Esophagus muscularis mucosa (tissue), 4 donors: ENCODE results near the gene SASH1. TPM values are rescaled to one million over a fixed set of nuclear protein-coding genes. Genes with fewer than 3 reads are reported as not detected.

Experiments used
- DNase-seq: peaks from one replicate; pipeline ENCODE4 v3.0.0-alpha.2; 2017; ENCODE audit errors: extremely low spot score
- H3K27ac ChIP-seq, 4 donors: fragments of 200-600 bp; sonication (generic); replicated peaks in 1 of 4; 1 replicate in 3 of 4; 2 replicates in 1 of 4; pipeline ENCODE4 v1.5.1; 2016 to 2019; ENCODE audit warnings: mild to moderate bottlenecking in 1 of 4
- H3K27me3 ChIP-seq, 4 donors: fragments of 200-600 bp; sonication (generic); one replicate each; pipeline versions ENCODE4 v1.5.1 to v1.6.0; 2016 to 2019
- H3K36me3 ChIP-seq, 4 donors: fragments of 200-600 bp; sonication (generic); one replicate each; pipeline ENCODE4 v1.5.1; 2016 to 2019
- H3K4me1 ChIP-seq, 4 donors: fragments of 200-600 bp; sonication (generic); one replicate each; pipeline ENCODE4 v1.5.1; 2016 to 2019
- H3K4me3 ChIP-seq, 4 donors: fragments of 200-600 bp; sonication (generic); 1 replicate in 2 of 4; 2 replicates in 2 of 4; pipeline ENCODE4 v1.5.1; 2016 to 2019; ENCODE audit warnings: mild to moderate bottlenecking in 4 of 4, moderate library complexity in 1 of 4
- H3K9me3 ChIP-seq, 4 donors: fragments of 200-600 bp; sonication (generic); 1 replicate in 3 of 4; 2 replicates in 1 of 4; pipeline ENCODE4 v1.5.1; 2016 to 2019
- CTCF ChIP-seq, 3 experiments: fragments of 200-600 bp in 2 of 3; fragments of 450-650 bp in 1 of 3; sonication (generic) in 2 of 3; IDR thresholded peaks; one replicate each; pipeline ENCODE4 v1.5.1; 2017 to 2019; ENCODE audit warnings: antibody characterized with exemption in 3 of 3, mild to moderate bottlenecking in 2 of 3, moderate library complexity in 1 of 3
- EP300 ChIP-seq: sonication (generic); formaldehyde crosslinking; IDR thresholded peaks from one replicate; pipeline ENCODE4 v1.6.1; 2017; ENCODE audit warnings: antibody characterized with exemption
- POLR2A ChIP-seq: fragments of 450-650 bp; IDR thresholded peaks from one replicate; pipeline ENCODE4 v1.6.1; 2017; ENCODE audit warnings: antibody characterized with exemption, moderate library complexity, mild to moderate bottlenecking, low read depth
- POLR2AphosphoS5 ChIP-seq, 2 donors: sonication (generic); formaldehyde crosslinking; IDR thresholded peaks; one replicate each; pipeline ENCODE4 v1.6.1; 2017; ENCODE audit warnings: antibody characterized with exemption in 2 of 2
- WGBS: methylation state at CpG from one replicate; pipeline ENCODE4 v1.1.5; 2018; 5-methylcytosine and 5-hydroxymethylcytosine counted together
- intact Hi-C: fragments of 100-400 bp; cut with DNase I; formaldehyde crosslinking; loops from one replicate; pipeline ENCODE4 v1.15.1; 2023
- total RNA-seq, 4 donors: library from RNA; depleted of rRNA; stranded (reverse); fragments of >200 nt; gene quantifications; one replicate each; pipeline versions ENCODE4 v1.1.0 to v1.2.1, GENCODE V29; 2016

SASH1 gene
- total RNA-seq, 4 donors from 2014 or later, result 56.5 to 86.6 (median 70.3) TPM

DNA sequence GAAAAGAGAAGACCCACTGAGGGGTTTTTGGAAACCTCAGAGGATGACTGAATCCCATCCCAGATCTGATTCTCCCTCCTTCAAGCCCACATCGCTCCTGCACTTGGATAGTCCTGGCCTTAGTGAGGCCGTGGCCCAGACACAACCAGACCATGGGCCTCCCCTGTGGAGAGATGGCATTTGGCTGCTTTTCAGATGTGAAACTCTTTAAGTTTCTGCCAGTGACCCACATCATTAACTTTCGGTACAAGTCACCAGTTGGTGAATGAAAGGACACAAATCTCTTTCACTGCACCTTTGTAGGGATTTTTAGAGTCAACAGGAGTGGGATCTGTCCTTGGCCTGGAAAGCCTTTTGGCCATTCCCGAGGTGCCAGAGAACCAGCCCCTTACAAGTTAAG, 116.6 kb downstream of the SASH1 start:
- H3K4me1 ChIP-seq, result peaks cover 23 to 41% (median 39%) of the 10 kb centered on the region in 4 donors
- intact Hi-C loops, result no loop called here
- no peaks in the 10 kb centered on the region for H3K36me3 ChIP-seq
- 96% methylated on average over 4 of the region's 4 CpGs for WGBS
- no peak overlapping the region for H3K27ac ChIP-seq
- H3K4me3 ChIP-seq, result no peak overlapping the region
- TF ChIP-seq EP300, result no peak
- no peak for TF ChIP-seq POLR2AphosphoS5 (IDR thresholded peaks at IDR 0.05)
- no peak for TF ChIP-seq POLR2A
- no peak for TF ChIP-seq CTCF (IDR thresholded peaks at IDR 0.05)
- DNase-seq, result no peak
- H3K9me3 ChIP-seq, result no peaks in the 10 kb centered on the region
- no peaks in the 10 kb centered on the region for H3K27me3 ChIP-seq

DNA sequence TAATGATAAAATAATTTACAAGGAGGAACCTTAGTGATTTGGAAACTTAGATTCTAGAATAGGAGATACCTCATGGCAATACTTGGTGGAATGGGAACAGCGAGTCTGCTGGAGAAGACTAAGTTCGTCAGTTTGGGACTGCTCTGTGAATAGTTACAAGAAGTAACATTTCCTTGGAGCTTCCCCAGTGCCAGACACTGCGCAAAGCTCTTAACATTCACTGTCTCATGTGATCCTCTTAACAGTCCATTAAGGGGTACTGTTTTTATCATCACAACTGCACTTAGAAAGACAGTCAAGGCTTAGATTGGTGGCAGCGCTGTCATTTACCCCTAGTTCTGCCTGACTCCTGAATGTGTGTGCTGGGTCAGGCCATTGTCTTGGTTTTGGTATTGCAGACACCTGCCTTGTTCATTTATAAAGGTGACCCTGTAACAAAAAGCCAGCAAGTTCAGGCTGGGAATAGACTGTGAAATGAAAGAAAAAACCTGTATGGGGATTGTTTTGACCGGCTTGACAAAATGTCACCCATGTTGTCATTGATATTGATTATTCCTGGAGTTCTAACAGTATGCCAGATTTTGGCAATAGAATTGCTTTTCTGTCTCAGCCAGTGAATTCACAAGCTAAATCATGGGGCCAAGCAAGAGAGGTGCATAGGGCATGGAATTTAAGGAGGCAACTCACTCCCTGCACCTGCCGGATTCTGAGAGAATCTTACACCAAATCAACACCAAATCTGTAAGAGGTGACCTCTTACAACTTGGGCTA, 118.4 kb downstream of the SASH1 start:
- no peaks in the 10 kb centered on the region for H3K36me3 ChIP-seq
- no peaks in the 10 kb centered on the region for H3K27me3 ChIP-seq
- peak overlapping the region in 2 of 4 donors; percentile 15 to 35 for H3K27ac ChIP-seq
- no peak overlapping the region for H3K4me3 ChIP-seq
- peaks cover 30 to 49% (median 48%) of the 10 kb centered on the region in 4 donors for H3K4me1 ChIP-seq
- TF ChIP-seq POLR2AphosphoS5 (IDR thresholded peaks at IDR 0.05) (no peak), CTCF (IDR thresholded peaks at IDR 0.05) (no peak), EP300 (no peak), POLR2A (no peak)
- WGBS, result 98% methylated on average over 5 of the region's 6 CpGs
- H3K9me3 ChIP-seq, result no peaks in the 10 kb centered on the region
- intact Hi-C loops, result loop anchor here (5.0 to 10.0 kb wide), 4 partner anchors 119 to 956 kb away; partner anchors contain the start of genes SAMD5 and SASH1
- DNase-seq, result no peak

DNA sequence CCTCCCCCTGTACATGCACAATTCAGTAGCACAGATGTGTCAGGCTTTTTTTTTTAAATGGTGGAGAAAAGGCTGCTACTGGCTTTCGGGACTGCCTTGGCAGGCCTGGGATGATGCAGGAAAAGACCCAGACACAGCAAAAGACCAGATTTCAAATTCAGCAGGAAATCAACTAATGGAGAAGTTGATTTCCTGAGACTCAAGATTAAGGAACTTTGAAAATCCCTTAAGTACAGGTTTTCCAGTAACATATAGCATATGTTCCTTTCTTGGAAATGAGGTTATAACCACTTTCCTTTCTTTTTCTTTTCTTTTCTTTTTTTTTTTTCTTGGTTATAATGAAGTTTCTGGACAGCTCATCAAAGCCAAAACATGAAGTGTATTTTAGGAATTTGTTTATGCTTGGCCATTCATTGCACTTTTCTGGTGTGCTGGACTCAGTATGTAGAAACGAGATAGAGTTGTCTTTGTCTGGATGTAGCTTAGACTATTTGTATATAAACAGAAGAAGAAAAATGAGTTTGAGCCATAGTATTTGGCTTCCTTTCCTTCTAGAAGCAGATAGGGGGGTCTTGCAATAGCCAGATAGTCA, 119.4 kb downstream of the SASH1 start:
- 21% methylated on average over 2 of the region's 2 CpGs for WGBS

DNA sequence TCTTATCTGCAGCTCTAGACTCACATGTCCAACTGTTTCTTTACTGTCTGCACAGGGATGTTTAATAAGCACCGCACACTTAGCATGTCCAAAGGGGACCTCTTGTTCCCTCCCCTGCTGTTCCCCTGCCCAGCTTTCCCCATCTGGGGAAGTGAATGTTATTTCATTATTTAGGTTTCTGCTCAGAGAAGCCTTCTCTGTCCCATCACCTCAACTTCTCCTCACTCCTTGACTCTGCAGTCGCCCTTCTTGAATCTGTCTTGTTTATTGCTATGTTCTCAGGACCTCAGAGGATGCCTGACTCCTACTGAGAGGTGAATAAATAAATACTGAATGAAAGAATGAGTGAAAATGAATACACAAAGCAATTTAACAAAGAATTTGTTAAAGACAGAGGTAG, 121.0 kb downstream of the SASH1 start:
- WGBS, result 95% methylated on average over 2 of the region's 2 CpGs
- no peaks in the 10 kb centered on the region for H3K9me3 ChIP-seq
- no peak overlapping the region for H3K4me3 ChIP-seq
- intact Hi-C loops, result loop anchor here (2.0 to 10.0 kb wide), 5 partner anchors 121 to 959 kb away; partner anchors contain the start of genes SAMD5 and SASH1
- no peak overlapping the region for H3K27ac ChIP-seq
- H3K4me1 ChIP-seq, result peaks cover 32 to 56% (median 53%) of the 10 kb centered on the region in 4 donors
- TF ChIP-seq CTCF (IDR thresholded peaks at IDR 0.05), result no peak
- H3K27me3 ChIP-seq, result no peaks in the 10 kb centered on the region
- H3K36me3 ChIP-seq, result no peaks in the 10 kb centered on the region
- no peak for DNase-seq

More for the DNA sequence above, 119.4 kb downstream of the SASH1 start:
- Histone ChIP-seq H3K36me3 (no peaks in the 10 kb centered on the region), H3K4me1 (peaks cover 32 to 56% (median 53%) of the 10 kb centered on the region in 4 donors), H3K27ac (peak overlapping the region in 3 of 4 donors; percentile 1 to 35 (median 8)), H3K9me3 (no peaks in the 10 kb centered on the region), H3K4me3 (no peak overlapping the region), H3K27me3 (no peaks in the 10 kb centered on the region)
- intact Hi-C loops, result loop anchor here (5.0 to 10.0 kb wide), 4 partner anchors 120 to 957 kb away; partner anchors contain the start of genes SAMD5 and SASH1
- TF ChIP-seq POLR2AphosphoS5 (IDR thresholded peaks at IDR 0.05), result no peak
- no peak for TF ChIP-seq POLR2A
- no peak for TF ChIP-seq EP300
- no peak for TF ChIP-seq CTCF (IDR thresholded peaks at IDR 0.05)
- DNase-seq, result no peak
